PC-3 (cell line): ENCODE data around the gene ADGRD1. TPM values are rescaled to one million over a fixed set of nuclear protein-coding genes. Genes with fewer than 3 reads are reported as not detected.

Source experiments
- ATAC-seq: fragments of 200-7000 bp; cut with Tn5 transposase; 2 replicates; pipeline ENCODE4 v1.9.1; 2020; ENCODE audit warnings: mild to moderate bottlenecking, moderate library complexity
- BruUV-seq: library from RNA; stranded (reverse); fragments of 400-500 nt; replicated peaks from 2 replicates; lab custom pipeline; 2021; lab: Mats Ljungman, UMichigan
- CTCF ChIA-PET: fragments of 300-600 bp; sonication (Branson Sonifier 250); formaldehyde crosslinking; loops from one replicate; lab custom pipeline; 2022; ENCODE audit warnings: antibody characterized with exemption; lab: Charles Lee
- POLR2A ChIA-PET: fragments of 300-600 bp; sonication (Branson Sonifier 250); formaldehyde crosslinking; loops from one replicate; lab custom pipeline; 2022; ENCODE audit warnings: antibody characterized with exemption; ENCODE audit not compliant: unreplicated experiment; lab: Charles Lee
- DNase-seq: peaks from one replicate; pipeline ENCODE4 v3.0.0-alpha.2; 2015
- H2AFZ ChIP-seq: fragments of 300-600 bp; sonication (generic); 2 replicates; pipeline ENCODE4 v1.6.0; 2016; ENCODE audit warnings: antibody characterized with exemption, low read length
- H3F3A ChIP-seq: fragments of 300-600 bp; sonication (generic); one replicate; pipeline ENCODE4 v1.6.0; 2017; ENCODE audit warnings: antibody characterized with exemption, low read length, control low read depth, mild to moderate bottlenecking; ENCODE audit not compliant: unreplicated experiment
- H3K27ac ChIP-seq: fragments of 300-600 bp; sonication (generic); 2 replicates; pipeline ENCODE4 v1.5.1; 2016; ENCODE audit warnings: mild to moderate bottlenecking, low read length
- H3K27me3 ChIP-seq: fragments of 300-600 bp; sonication (generic); 2 replicates; pipeline ENCODE4 v1.6.1; 2016; ENCODE audit warnings: low read length, mixed read lengths
- H3K36me3 ChIP-seq: fragments of 300-600 bp; sonication (generic); 2 replicates; pipeline ENCODE4 v1.6.1; 2016; ENCODE audit warnings: low read depth, mixed run types, low read length, mixed read lengths
- H3K4me1 ChIP-seq: fragments of 300-600 bp; sonication (generic); 2 replicates; pipeline ENCODE4 v1.5.1; 2016; ENCODE audit warnings: low read length; ENCODE audit not compliant: insufficient read depth
- H3K4me2 ChIP-seq: fragments of 300-600 bp; sonication (generic); 2 replicates; pipeline ENCODE4 v1.6.0; 2016; ENCODE audit warnings: low read length
- H3K4me3 ChIP-seq: fragments of 300-600 bp; sonication (generic); 2 replicates; pipeline ENCODE4 v1.5.1; 2016; ENCODE audit warnings: mild to moderate bottlenecking, low read length, mixed read lengths
- H3K79me2 ChIP-seq: fragments of 300-600 bp; sonication (generic); 2 replicates; pipeline ENCODE4 v1.6.1; 2017; ENCODE audit warnings: low read length, mixed read lengths
- H3K9ac ChIP-seq: fragments of 300-600 bp; sonication (generic); 2 replicates; pipeline ENCODE4 v1.6.0; 2016; ENCODE audit warnings: mild to moderate bottlenecking, low read length
- H3K9me2 ChIP-seq: fragments of 300-600 bp; sonication (generic); replicated peaks from 2 replicates; pipeline ENCODE4 v1.6.1; 2016; ENCODE audit warnings: mixed run types, low read length, mixed read lengths
- H3K9me3 ChIP-seq: fragments of 300-600 bp; sonication (generic); 2 replicates; pipeline ENCODE4 v1.6.1; 2016; ENCODE audit warnings: low read length, mixed read lengths
- H4K20me1 ChIP-seq: fragments of 300-600 bp; sonication (generic); 2 replicates; pipeline ENCODE4 v1.6.1; 2016; ENCODE audit warnings: low read length, mixed read lengths
- EZH2 ChIP-seq: fragments of 300-600 bp; sonication (generic); IDR thresholded peaks from one replicate; pipeline ENCODE4 v1.6.1; 2017; ENCODE audit warnings: antibody characterized with exemption, mild to moderate bottlenecking, low read length; ENCODE audit not compliant: unreplicated experiment
- EZH2phosphoT487 ChIP-seq: fragments of 300-600 bp; sonication (generic); IDR thresholded peaks from 2 replicates; pipeline ENCODE4 v1.6.1; 2018; ENCODE audit warnings: mild to moderate bottlenecking, antibody characterized with exemption, low read length, borderline replicate concordance
- intact Hi-C: fragments of 100-400 bp; cut with micrococcal nuclease; formaldehyde crosslinking; loops from 2 replicates; pipeline ENCODE4 v1.9.0; 2023
- total RNA-seq: library from RNA; depleted of rRNA; stranded (reverse); fragments of >200 nt; gene quantifications from 2 replicates; pipeline ENCODE4 v1.2.3, GENCODE V29; 2014
- TF ChIP-seq, protein P1 (sequence below): fragments of 300-600 bp; sonication (generic); conservative IDR thresholded peaks from 2 replicates; pipeline ENCODE4 v1.5.1; 2017; ENCODE audit warnings: antibody characterized with exemption, low read depth, mild to moderate bottlenecking, low read length

The ADGRD1 gene
- total RNA-seq, 1 experiment from 2014 or later = 0.18 TPM

DNA sequence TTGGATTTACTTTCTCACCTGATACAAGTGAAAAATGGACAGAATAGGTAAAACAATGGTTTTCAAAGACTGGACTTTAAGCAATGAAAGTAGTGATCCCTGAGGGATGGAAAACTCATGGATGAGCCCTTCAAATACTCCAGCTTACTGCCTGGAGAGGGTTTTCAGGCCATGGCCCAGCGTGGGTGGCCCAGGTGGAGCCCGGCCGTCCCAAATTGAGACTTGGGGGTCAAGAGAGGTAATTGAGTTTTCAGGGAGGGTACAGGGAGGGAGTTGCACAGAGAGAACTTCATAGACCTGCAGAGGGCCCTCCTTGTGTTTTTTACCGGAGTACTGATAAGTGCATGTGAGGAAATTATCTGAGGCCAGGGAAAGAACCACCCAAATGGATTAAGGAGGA lies 44.6 kb upstream of the ADGRD1 start:
- H3K4me3 ChIP-seq = no peak overlapping the region
- no peaks in the 10 kb centered on the region for H3K9me2 ChIP-seq
- no TSS peak for BruUV-seq
- no peak overlapping the region for H3K9ac ChIP-seq
- POLR2A ChIA-PET = no interaction called here
- DNase-seq (no peak), ATAC-seq (no peak)
- no peaks in the 10 kb centered on the region for H3K4me1 ChIP-seq
- H3K27ac ChIP-seq = no peak overlapping the region
- H3F3A ChIP-seq = no peaks in the 10 kb centered on the region
- no peak overlapping the region for H3K4me2 ChIP-seq
- H3K36me3 ChIP-seq = no peaks in the 10 kb centered on the region
- H3K79me2 ChIP-seq = no peaks in the 10 kb centered on the region
- H2AFZ ChIP-seq = no peak overlapping the region
- H4K20me1 ChIP-seq = no peaks in the 10 kb centered on the region
- H3K9me3 ChIP-seq = peaks cover 13% of the 10 kb centered on the region
- TF ChIP-seq, protein P1, sequence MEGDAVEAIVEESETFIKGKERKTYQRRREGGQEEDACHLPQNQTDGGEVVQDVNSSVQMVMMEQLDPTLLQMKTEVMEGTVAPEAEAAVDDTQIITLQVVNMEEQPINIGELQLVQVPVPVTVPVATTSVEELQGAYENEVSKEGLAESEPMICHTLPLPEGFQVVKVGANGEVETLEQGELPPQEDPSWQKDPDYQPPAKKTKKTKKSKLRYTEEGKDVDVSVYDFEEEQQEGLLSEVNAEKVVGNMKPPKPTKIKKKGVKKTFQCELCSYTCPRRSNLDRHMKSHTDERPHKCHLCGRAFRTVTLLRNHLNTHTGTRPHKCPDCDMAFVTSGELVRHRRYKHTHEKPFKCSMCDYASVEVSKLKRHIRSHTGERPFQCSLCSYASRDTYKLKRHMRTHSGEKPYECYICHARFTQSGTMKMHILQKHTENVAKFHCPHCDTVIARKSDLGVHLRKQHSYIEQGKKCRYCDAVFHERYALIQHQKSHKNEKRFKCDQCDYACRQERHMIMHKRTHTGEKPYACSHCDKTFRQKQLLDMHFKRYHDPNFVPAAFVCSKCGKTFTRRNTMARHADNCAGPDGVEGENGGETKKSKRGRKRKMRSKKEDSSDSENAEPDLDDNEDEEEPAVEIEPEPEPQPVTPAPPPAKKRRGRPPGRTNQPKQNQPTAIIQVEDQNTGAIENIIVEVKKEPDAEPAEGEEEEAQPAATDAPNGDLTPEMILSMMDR = no peak
- TF ChIP-seq EZH2phosphoT487 (no peak), EZH2 (no peak)
- CTCF ChIA-PET = interaction anchor here (0.7 kb wide), 1 partner anchor 252 kb away, joined by 3 read pairs; no protein-coding TSS in a partner anchor
- peaks cover 30% of the 10 kb centered on the region for H3K27me3 ChIP-seq
- intact Hi-C loops = no loop called here

DNA sequence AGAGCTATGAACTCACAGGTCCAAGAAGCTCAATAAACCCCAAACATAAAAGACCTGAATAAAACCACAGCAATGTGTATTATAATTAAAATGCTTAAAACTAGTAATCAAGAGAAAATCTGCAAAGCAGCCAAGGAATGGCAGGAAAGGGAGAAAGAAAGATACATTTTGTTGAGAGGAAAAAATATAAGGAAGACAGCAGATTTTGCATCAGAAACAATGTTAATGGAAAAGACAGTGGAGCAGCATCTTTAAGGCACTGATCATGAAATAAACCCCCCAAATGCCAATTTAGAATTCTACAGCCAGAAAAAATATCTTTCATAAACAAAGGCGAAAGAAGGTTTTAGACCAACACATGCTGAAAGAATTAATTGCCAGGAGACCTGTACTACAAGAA lies 42.5 kb upstream of the ADGRD1 start:
- DNase-seq (no peak), ATAC-seq (no peak)
- Histone ChIP-seq H3F3A (no peaks in the 10 kb centered on the region), H3K9ac (no peak overlapping the region), H3K4me1 (no peaks in the 10 kb centered on the region), H3K4me3 (no peak overlapping the region), H3K79me2 (no peaks in the 10 kb centered on the region), H3K36me3 (no peaks in the 10 kb centered on the region), H3K9me2 (no peaks in the 10 kb centered on the region), H3K27me3 (peaks cover 45% of the 10 kb centered on the region), H4K20me1 (no peaks in the 10 kb centered on the region), H3K9me3 (peaks cover 13% of the 10 kb centered on the region), H2AFZ (no peak overlapping the region), H3K27ac (no peak overlapping the region), H3K4me2 (no peak overlapping the region)
- TF ChIP-seq, protein P1 = no peak
- no peak for TF ChIP-seq EZH2
- TF ChIP-seq EZH2phosphoT487 = no peak
- intact Hi-C loops = no loop called here
- no TSS peak for BruUV-seq
- ChIA-PET CTCF (no interaction called here), POLR2A (no interaction called here)

DNA sequence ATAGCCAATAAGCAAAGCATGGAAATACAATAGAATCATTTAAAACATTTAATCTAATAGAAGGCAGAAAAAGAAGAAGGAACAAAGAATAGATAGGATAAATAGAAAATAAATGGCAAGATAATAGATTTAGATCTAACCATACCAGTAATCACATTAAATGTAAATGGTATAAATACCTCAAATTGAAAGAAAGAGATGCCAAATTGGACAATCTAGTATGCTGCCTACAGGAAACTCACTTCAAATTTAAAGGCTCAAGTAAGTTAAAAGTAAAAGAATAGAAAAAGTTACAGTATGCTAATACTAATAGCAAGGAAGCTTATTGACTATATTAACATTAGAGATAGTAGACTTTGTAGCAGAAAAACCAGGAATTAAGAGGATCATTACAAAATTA lies 41.8 kb upstream of the ADGRD1 start:
- no peak for TF ChIP-seq EZH2
- no peak for TF ChIP-seq EZH2phosphoT487
- TF ChIP-seq, protein P1 = no peak
- H2AFZ ChIP-seq = no peak overlapping the region
- H3K4me1 ChIP-seq = no peaks in the 10 kb centered on the region
- peaks cover 53% of the 10 kb centered on the region for H3K27me3 ChIP-seq
- H3K4me2 ChIP-seq = no peak overlapping the region
- H3K4me3 ChIP-seq = no peak overlapping the region
- no peaks in the 10 kb centered on the region for H3K79me2 ChIP-seq
- H3K9ac ChIP-seq = no peak overlapping the region
- ATAC-seq = no peak
- intact Hi-C loops = no loop called here
- POLR2A ChIA-PET = no interaction called here
- CTCF ChIA-PET = no interaction called here
- DNase-seq = no peak
- H3F3A ChIP-seq = no peaks in the 10 kb centered on the region
- no TSS peak for BruUV-seq
- H3K36me3 ChIP-seq = no peaks in the 10 kb centered on the region
- no peaks in the 10 kb centered on the region for H3K9me2 ChIP-seq
- no peaks in the 10 kb centered on the region for H4K20me1 ChIP-seq
- no peak overlapping the region for H3K27ac ChIP-seq
- peaks cover 13% of the 10 kb centered on the region for H3K9me3 ChIP-seq
